Left cardiac atrium (tissue), 4 donors: ENCODE data around the gene UNC13C. TPM values are rescaled to one million over a fixed set of nuclear protein-coding genes. Genes with fewer than 3 reads are reported as not detected.

Experiments used
- ATAC-seq, 2 donors: fragments of 200-7000 bp; cut with Tn5 transposase; one replicate each; pipeline ENCODE4 v1.9.1; 2020; ENCODE audit warnings: mild to moderate bottlenecking in 2 of 2, moderate library complexity in 2 of 2
- DNase-seq: peaks from one replicate; pipeline ENCODE4 v3.0.0-alpha.2; 2020
- intact Hi-C, 2 donors: fragments of 100-400 bp; cut with DNase I; formaldehyde crosslinking; loops; one replicate each; pipeline versions ENCODE4 v1.14.1 to v1.15.1; 2022 to 2023
- total RNA-seq, 2 donors: library from RNA; stranded (reverse); fragmentation: NEBNext Ultra II Directional; extraction: Animal tissue kit (Norgen Biotek cat#: 25700); gene quantifications; one replicate each; pipeline ENCODE4 v1.2.1, GENCODE V29; 2021
- donor health status: DM: no; HTN: yes; CAD: no.
- donor health status: DM: no; HTN: yes; CAD: no; lungs with severe emphysema.
- donor health status: DM: yes; HTN: yes; CAD: no.
- donor health status: Dilated cardiomyopathy.

Gene UNC13C
- total RNA-seq, 2 donors from 2014 or later = 0.09 to 0.29 TPM

DNA sequence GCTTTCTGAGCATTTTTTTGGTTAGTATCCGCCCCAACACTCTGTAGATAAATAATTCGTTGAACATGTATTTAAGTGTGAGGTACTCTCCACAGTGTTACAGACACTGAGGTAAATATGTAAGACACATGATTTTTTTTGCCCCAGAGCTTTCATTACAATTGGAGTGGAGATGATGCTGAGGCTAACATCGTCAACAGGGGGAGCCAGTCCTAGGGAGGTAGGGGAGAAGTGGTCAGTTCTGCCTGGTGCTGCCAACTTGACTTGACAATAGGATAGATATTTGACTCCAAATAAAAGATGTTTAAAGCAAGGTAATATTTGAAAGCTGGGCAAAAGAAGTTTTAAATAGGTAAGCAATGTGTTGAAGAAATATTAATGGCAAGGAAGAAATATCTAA lies 295.7 kb downstream of the UNC13C start:
- ATAC-seq = no peak
- intact Hi-C loops = no loop called here
- no peak for DNase-seq

GRCh38 chr15:54277834-54278233 lies 299.6 kb downstream of the UNC13C start:
- no peak for DNase-seq
- intact Hi-C loops = no loop called here
- no peak for ATAC-seq

DNA sequence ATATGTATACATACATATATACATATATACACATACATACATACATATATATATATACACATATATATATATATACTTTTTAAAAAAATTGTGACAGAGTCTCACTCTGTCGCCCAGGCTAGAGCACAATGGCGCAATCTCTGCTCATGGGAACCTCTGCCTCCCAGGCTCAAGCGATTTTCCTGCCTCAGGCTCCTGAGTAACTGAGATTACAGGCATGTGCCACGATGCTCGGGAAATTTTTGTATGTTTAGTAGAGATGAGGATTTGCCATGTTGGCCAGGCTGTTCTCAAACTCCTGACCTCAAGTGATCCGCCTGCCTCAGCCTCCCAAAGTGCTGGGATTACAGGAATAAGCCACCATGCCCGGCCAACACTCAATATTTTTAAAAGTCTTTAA lies 302.5 kb downstream of the UNC13C start:
- DNase-seq (no peak), ATAC-seq (no peak)
- intact Hi-C loops = no loop called here

- ATAC-seq (no peak), DNase-seq (no peak)
- intact Hi-C loops = no loop called here
Observed at GRCh38 chr15:54282228-54282836, 304.1 kb downstream of the UNC13C start.

- intact Hi-C loops = no loop called here
- ATAC-seq = no peak
Observed at GRCh38 chr15:54288049-54288448, 309.8 kb downstream of the UNC13C start.

GRCh38 chr15:54289590-54290136 lies 311.4 kb downstream of the UNC13C start:
- DNase-seq (no peak), ATAC-seq (no peak)
- intact Hi-C loops = no loop called here

More at GRCh38 chr15:54288049-54288448, 309.8 kb downstream of the UNC13C start:
- no peak for DNase-seq

DNA sequence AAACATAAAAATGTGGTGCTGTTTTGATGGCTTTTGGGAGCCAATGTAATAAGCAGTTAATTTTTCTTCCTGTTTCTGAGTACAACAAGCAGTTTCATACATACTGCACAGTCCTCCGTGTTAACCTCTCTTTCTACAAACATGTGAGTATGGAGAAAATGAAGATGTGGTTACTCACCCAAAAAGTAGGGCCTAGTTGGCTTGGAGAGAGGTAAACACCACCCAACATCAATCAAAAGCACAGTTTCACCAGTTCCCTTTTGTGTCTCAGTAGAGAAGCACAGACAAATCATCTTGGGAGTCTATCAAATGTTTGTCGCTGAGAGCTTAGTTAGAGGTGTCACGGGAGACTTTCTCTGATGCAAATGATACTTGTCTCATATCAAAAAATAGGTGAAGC lies 320.2 kb downstream of the UNC13C start:
- no peak for ATAC-seq
- no peak for DNase-seq
- intact Hi-C loops = no loop called here

DNA sequence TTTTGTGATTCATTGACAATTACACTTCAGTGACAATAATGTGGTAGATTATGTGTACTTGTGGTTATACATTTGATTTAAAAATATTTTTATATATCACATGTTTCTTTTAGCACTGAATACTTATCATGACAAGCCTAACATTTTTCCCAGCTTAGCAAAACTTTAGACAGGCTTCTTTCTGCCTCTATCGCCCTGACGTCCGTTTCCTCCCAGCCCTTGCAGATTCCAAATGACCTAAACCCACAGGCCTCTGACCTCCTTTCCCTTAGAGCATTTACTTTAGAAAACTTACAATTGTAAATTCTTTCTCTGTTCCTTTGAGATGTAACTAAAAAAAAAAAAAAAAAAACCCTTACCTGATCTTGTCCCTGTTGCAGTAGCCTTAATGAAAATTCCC lies 326.1 kb downstream of the UNC13C start:
- intact Hi-C loops = no loop called here
- DNase-seq = peak; percentile 20
- no peak for ATAC-seq

DNA sequence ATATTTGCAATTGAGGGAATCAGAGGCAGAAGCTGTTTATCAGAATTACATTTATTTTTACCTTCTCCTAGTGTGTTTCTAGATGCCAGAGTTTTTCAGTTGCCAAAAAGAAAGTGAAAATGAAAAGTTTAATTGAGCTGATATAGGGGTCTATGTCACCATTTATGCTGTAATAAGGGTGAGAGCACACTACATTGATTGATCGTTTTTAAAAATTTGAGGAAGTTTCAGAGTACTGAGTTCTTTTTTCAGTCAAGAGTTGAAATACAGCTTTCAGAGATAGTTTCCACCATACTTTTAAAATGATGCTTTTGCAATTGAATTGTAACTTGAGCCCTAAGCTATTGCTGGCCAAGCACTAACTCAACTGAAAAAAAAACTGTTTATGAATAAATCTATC lies 326.9 kb downstream of the UNC13C start:
- DNase-seq (no peak), ATAC-seq (no peak)
- intact Hi-C loops = no loop called here

DNA sequence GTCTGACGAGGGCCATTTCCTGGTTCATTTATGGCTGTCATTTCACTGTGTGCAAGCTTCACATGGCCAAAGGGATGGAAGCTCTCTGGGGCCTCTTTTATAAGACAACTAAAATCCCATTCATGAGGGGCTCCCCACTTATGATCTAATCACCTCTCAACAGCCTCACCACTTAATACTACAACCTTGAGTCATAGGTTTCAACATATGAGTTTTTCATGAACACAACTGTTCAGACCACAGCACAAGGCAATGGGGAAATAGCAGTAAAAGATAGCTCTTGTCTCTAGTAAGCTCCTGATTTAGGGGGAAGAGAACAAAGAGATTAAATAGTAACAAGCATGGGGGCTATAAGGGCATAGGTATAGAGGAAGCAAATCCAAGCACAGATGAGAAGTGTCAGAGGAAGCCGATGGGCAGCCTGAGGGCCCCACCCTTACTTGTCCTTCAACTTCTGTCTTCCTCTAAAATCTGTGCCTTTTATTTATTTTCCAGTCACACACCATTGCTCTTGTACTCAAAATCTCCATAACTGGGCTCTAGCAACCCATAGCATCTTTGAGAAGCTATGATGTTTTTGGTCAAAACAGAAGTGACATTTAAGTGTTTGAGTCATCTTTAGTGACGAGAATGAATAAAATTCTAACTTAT lies 329.1 kb downstream of the UNC13C start:
- no peak for DNase-seq
- intact Hi-C loops = no loop called here
- ATAC-seq = no peak

DNA sequence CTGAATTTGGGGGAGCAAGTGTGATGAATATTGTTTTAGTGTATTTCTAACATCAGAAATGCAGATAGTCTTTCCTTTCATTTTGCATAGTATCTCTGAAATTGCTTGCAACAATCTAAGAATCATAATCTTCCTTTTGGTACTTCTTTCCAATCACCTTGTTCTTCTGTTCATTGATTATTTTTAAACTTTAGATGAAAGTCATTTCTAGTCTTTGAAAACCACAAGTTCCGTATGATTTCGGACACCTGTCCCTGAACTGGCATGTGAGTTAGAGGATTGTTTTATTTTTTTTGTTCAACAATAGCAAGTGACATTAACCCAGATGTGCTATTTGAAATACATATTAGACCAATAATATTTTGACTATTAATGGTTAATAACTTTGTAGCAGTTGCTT lies 329.7 kb downstream of the UNC13C start:
- ATAC-seq (no peak), DNase-seq (no peak)
- intact Hi-C loops = no loop called here

- ATAC-seq (no peak), DNase-seq (no peak)
- intact Hi-C loops = no loop called here
Observed at GRCh38 chr15:54312528-54312927, 334.3 kb downstream of the UNC13C start.

GRCh38 chr15:54321426-54321825 lies 343.2 kb downstream of the UNC13C start:
- ATAC-seq (no peak), DNase-seq (no peak)
- intact Hi-C loops = no loop called here

DNA sequence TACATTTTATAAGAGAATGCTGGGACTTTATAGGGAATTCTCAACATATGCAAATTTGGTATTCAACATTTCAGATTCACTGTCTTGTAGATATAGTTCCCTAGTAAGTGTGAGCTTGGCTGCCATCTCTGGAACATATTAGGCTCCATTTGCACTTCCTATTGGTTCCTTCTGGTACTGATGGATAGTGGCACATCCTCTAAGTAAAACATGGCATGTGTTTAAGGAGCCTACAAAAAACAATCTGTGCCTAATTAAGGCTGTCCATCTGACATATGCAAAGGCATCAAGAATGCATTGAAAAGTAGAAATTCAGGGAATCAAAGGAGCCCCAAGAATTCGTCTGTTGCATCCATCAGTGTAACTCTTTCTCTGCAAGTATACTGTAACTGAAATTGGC lies 344.1 kb downstream of the UNC13C start:
- ATAC-seq = no peak

DNA sequence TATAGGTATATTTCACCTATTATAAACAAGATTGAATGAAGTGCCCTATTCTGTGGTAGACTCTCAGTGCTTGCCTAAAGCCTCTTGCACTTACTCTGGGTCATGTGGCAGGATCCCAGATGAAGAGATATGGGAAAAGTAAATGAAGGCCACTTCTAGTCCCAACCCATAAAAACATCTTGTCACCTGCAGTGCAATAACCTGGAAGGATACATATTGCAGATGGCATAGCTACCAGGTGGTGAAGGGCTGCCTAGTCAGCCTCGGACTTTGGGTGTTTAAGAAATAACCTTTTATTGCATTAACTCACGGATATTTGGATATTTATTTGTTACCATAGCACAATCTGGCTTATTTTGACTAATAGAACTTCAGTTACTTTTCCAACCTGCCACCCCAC lies 367.1 kb downstream of the UNC13C start:
- intact Hi-C loops = no loop called here
- ATAC-seq = no peak
- DNase-seq = no peak

More for the DNA sequence above, 344.1 kb downstream of the UNC13C start:
- intact Hi-C loops = no loop called here
- DNase-seq = no peak

GRCh38 chr15:54345827-54346226 lies 367.6 kb downstream of the UNC13C start:
- no peak for DNase-seq
- no peak for ATAC-seq
- intact Hi-C loops = no loop called here

GRCh38 chr15:54347082-54347827 lies 369.0 kb downstream of the UNC13C start:
- no peak for DNase-seq
- intact Hi-C loops = no loop called here
- ATAC-seq = no peak

DNA sequence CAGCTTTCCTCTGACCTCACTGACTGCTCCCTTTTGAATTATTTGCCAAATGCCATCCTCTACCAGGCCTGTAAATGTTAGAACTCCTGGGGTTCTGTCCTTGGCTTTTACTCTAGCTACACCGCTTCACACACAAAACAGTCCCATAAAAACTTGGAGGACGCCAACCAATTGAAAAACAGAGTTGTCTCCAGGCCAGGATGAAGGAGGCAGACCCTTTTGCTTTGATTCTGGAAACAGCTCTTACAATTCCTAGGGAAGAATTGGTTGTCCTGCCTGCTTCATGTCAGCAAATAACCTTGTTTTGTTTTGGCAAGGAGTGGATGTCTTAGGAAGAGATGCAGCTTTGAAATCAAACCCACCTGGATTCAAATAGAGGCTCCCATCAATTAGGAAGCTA lies 375.5 kb downstream of the UNC13C start:
- no peak for ATAC-seq
- no peak for DNase-seq
- intact Hi-C loops = no loop called here

DNA sequence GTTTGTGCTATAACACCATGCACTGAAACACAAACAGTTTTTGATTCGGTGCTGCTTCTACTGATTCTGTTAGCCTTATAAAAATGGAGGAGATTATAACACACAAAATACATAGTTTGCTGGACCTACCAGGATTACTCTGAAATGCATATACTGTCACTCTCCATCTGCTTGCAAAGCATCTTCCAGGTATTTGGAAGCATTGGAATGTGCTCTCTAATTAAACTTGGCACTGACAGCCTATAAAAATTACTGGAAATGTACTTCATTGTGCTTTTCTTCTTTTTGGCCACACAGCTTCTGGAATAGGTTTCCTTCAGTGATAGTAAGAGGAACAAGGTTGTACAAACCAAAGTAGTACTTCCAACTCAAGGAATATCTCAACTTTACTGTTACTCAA lies 376.1 kb downstream of the UNC13C start:
- no peak for ATAC-seq

GRCh38 chr15:54364961-54365360 lies 386.7 kb downstream of the UNC13C start:
- ATAC-seq (no peak), DNase-seq (no peak)
- intact Hi-C loops = no loop called here

More for the DNA sequence above, 376.1 kb downstream of the UNC13C start:
- DNase-seq = no peak
- intact Hi-C loops = no loop called here
